Measurements from ENCODE around the gene LYRM4.

Gene LYRM4

DNA sequence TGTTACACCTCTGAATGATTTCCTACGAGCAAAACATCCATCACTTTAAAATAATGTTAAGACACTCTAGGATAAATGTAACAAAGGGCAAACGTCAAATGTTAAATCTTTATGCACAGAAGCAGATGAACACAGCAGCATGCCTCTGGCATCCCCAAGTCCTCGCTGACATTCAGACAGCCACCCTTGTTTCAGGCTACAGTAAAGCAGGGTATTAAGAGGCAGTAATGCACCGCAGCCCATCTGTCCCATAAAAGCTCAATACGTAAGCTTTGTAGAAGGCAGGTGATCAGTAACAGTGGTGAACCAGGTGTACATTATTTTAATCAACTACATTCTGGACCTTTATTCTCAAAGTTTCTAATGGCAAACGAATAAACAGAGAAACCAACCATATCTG, 110.9 kb downstream of the LYRM4 start:
- DNase-seq (ENCODE audit: low read depth in 3 of 3, low spot score in 1 of 3), result no peak

DNA sequence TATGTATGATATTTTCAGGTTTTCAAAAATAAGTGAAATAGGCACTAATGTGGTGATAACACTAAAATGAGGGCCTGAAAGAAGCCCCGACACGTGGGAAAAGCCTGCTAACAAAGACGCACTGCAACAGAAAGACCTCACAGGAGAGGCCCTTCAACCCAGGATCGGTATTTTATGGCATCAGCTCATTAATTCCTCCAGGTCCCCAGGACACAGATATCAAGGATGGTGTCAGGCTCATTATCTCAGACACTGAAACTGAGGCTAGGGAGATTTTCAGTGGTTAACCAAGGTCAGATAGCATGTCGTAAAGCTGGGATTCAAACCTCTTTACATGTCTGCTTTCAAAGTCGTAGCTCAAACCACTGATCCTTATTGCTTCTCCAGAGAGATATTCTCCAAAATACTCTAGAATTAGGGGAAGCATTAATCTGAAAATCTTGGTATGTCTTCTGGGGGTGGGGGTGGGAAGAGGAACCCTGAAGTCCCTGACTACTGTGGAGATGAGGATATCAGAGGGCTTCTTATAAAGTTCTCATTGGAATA, 111.5 kb downstream of the LYRM4 start:
- no peak for DNase-seq (ENCODE audit: low read depth in 3 of 3, low spot score in 1 of 3)

- no peak for DNase-seq (ENCODE audit: low read depth in 3 of 3, low spot score in 1 of 3)
Measured at GRCh38 chr6:5146398-5146797, 114.4 kb downstream of the LYRM4 start.

- DNase-seq (ENCODE audit: low read depth in 3 of 3, low spot score in 1 of 3), result peak; percentile 40 to 79 (median 66)
Measured at GRCh38 chr6:5143634-5144311, 117.0 kb downstream of the LYRM4 start.

DNA sequence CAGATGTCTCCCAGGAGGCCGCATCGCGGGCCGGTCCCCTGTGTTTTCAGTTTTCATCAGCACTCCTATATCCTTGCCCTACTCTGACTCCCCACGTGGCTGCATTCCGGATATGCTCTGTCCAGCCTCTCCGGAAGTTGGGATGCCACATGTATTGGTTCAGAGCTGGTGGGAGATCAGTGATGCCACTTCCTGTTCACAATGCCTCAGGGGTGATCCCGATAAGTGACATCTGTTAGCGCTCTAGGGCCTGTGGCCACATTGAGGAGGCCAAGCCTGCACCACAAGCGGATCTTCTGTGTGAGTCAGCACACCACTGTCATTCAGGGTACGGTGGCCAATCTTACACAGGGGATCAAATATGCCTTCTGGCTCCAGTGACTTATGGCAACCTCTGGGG, 117.8 kb downstream of the LYRM4 start:
- no peak for DNase-seq (ENCODE audit: low read depth in 3 of 3, low spot score in 1 of 3)

DNA sequence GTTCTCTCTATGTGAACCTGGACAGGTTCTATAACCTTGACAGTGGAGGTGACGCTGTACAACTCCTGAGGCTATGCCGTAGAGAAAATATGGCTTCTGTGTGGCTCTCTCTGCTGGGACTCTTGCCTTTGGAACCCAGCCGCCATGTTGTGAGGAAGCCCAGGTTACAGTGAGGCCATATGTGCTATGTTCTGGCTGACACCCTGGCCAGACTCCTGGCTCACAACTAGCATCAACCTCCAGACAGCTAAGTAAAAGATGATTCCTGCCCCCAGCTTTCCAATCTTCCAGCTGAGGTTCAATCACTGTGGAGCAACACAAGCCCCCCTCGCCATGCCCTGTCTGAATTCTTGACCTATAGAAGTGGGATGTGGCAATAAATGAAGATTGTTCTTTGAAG, 118.6 kb downstream of the LYRM4 start:
- no peak for DNase-seq (ENCODE audit: low read depth in 3 of 3, low spot score in 1 of 3)

- no peak for DNase-seq (ENCODE audit: low read depth in 3 of 3, low spot score in 1 of 3)
Measured at GRCh38 chr6:5141046-5141445, 119.7 kb downstream of the LYRM4 start.

DNA sequence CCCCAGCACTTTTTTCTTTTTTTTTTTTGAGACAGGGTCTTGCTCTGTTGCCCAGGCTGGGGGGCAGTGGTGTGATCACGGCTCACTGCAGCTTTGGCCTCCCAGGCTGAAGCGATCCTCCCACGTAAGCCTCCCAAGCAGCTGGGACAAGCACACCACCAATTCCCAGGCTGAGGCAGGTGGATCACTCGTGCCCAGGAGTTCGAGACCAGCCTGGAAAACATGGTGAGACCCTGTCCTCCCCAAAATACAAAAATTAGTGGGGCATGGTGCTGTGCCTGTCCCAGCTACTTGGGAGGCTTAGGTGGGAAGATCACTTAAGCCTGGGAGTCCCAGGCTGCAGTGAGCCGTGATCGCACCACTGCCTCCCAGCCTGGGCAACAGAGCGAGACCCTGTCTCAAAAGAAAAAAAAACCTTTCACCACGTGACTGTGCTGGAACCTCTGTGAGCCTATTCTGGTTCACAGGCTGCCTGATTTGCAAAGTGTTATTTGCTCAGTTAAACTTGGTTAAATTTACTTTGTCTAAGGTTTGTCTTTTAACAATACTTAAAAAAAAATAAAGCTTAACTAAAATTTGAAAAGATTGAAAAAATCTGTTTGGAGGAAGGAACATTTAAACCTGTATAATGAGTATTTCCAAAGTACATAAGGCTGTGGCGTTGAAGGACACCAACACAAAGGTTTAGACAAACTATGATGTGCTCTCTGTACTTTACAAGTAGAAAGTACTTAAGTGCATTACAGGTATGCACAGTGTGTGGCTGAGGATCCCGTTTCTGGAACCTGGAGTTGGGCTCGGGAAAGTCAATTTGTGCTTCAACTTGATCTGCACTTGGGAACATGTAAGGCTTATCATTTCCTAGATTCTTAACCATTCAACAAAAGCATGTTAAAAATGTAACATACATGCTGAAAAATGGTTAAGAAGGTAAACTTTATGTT, 120.7 kb downstream of the LYRM4 start:
- DNase-seq (ENCODE audit: low read depth in 3 of 3, low spot score in 1 of 3), result no peak

- DNase-seq (ENCODE audit: low read depth in 3 of 3, low spot score in 1 of 3), result no peak
Measured at GRCh38 chr6:5138995-5139827, 121.5 kb downstream of the LYRM4 start.

GRCh38 chr6:5136851-5137250, 123.9 kb downstream of the LYRM4 start:
- no peak for DNase-seq (ENCODE audit: low read depth in 3 of 3, low spot score in 1 of 3)

- DNase-seq (ENCODE audit: low read depth in 3 of 3, low spot score in 1 of 3), result peak in 1 of 3 donors; percentile 10
Measured at GRCh38 chr6:5135788-5136376, 124.9 kb downstream of the LYRM4 start.

DNA sequence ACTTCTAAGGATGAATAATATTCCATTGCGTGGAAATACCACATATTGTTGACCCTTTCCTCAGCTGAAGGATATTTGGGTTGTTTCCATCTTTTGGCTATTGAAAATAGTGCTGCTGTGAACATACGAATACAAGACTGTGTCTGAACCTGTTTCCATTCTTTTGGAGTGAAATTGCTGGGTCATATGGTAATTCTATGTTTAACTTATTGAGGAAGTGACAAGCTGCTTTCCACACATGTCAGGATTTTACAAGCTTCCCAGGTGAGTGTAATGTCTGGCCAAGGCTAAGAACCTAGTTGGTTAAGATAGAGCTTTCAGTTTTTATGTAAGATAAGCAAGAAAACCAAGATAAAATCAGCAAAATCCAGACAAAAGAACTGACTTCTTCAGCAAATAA, 126.8 kb downstream of the LYRM4 start:
- DNase-seq (ENCODE audit: low read depth in 3 of 3, low spot score in 1 of 3), result no peak

DNA sequence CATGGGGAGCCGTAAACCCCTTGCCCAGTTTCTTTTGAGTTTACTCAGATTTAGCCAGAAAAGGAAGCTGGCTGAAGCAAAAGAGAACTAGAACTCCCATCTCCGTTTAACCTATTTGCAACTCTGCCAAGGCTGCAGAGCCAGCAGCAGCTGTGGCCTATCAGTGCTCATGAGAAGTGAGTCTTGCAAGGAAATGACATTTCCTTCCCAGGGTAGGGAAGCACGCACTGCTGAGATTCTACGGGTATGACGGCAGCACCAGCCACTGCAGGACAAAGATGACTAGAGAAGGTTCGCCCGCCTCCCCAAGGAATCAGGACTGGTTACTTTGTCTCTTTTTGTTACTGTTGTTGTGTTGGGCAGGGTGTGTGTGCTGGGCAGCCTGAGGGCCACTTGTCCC, 128.0 kb downstream of the LYRM4 start:
- DNase-seq (ENCODE audit: low read depth in 3 of 3, low spot score in 1 of 3), result no peak

GRCh38 chr6:5130135-5130866, 130.4 kb downstream of the LYRM4 start:
- no peak for DNase-seq (ENCODE audit: low read depth in 3 of 3, low spot score in 1 of 3)

DNA sequence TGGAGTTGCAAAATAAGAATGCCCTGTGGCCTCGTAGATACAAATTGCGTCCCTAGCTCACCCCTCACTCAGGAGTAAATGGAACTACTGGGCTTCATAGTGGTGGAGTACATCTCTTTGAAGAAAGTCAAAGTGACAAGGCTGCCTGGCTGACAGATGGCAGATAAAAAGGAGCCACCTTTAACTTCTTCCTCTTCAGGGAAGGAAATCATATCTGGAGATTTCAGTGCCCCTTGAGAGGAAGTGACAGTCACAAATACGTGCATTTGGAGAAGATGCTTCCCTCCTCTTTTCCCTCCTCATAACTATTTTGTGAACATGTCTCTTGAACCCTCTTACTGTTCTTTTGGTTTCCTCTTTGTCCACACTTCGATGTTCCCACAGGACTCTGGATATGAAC, 132.4 kb downstream of the LYRM4 start:
- DNase-seq (ENCODE audit: low read depth in 3 of 3, low spot score in 1 of 3), result no peak

GRCh38 chr6:5127106-5127687, 133.6 kb downstream of the LYRM4 start:
- no peak for DNase-seq (ENCODE audit: low read depth in 3 of 3, low spot score in 1 of 3)

DNA sequence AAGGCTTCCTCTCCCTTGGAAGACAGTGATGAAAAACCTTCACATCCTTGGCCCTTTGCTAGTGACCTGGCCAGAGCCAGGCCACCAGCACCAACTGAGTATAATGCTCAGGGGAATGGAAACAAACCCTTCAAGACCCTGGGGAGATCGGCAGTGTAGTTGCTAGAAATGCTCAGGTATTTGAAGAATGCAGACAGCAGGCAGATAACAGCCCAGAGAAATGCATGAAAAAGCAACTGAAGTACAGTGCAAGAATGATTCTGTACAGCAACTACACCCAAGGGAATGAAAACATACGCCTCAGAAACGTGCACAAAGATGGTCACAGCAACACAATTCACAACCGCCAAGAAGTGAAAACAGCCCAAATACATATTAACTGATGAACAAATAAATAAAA, 134.5 kb downstream of the LYRM4 start:
- DNase-seq (ENCODE audit: low read depth in 3 of 3, low spot score in 1 of 3), result no peak

GRCh38 chr6:5125152-5126006, 135.4 kb downstream of the LYRM4 start:
- DNase-seq (ENCODE audit: low read depth in 3 of 3, low spot score in 1 of 3), result no peak

DNA sequence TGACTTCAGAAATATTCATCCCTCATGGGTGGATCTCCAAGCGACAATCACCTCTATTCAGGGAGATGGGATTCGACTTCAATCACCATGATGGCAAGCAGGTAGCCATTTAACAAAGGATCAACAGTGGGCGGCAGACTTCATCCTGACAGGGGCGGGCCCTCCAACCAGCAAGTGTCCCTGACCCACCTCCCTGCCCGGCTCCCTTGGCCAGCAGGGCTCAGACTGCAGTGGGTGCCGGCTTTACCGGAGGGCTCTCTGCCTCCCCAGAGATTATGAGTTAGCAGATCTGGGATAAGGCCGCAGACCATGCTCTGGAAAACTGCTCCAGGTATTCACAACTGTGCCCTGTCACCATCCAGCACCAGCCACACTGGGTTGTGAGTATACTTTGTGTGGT, 136.2 kb downstream of the LYRM4 start:
- DNase-seq (ENCODE audit: low read depth in 3 of 3, low spot score in 1 of 3), result no peak
